Dedifferentiated amniotic fluid mesenchymal stem cell (primary cell): Measurements from ENCODE around the gene GPC4.
"Not testable (repeated sequence)": the region's sequence is repeated elsewhere in the genome, so short reads cannot be mapped to it uniquely, and the experiment has no call there.

Experiments used
- DNase-seq: peaks from one replicate; pipeline ENCODE4 v3.0.0-alpha.2; 2016; ENCODE audit errors: extremely low spot score

The GPC4 gene

DNA sequence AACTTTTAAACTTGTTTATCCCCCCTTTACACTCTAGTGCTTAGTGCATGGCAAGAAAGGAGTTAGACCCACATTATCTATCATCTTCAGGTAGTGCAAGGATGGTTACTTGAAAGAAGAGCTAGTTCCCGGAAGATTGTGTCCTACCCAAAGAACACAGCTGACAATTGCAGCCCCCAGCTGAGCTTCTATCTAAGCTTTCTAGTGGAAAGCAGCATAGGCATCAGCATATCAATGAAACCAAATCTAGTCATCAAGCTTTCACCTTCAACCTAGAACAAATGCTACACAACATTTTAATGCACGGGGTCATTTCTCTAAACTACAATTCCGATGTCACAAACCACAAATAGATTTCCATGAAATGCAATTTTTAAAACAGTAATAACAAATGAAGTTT lies 108.2 kb downstream of the GPC4 start:
- no peak for DNase-seq

- DNase-seq: no peak
Observed at GRCh38 chrX:133306316-133306715, 109.0 kb downstream of the GPC4 start.

- no peak for DNase-seq
Observed at GRCh38 chrX:133305348-133305747, 109.9 kb downstream of the GPC4 start.

GRCh38 chrX:133302775-133303445 lies 112.4 kb downstream of the GPC4 start:
- no peak for DNase-seq

- DNase-seq: no peak
Observed at GRCh38 chrX:133300591-133300990, 114.7 kb downstream of the GPC4 start.

GRCh38 chrX:133297284-133297683 lies 118.0 kb downstream of the GPC4 start:
- DNase-seq: no peak

DNA sequence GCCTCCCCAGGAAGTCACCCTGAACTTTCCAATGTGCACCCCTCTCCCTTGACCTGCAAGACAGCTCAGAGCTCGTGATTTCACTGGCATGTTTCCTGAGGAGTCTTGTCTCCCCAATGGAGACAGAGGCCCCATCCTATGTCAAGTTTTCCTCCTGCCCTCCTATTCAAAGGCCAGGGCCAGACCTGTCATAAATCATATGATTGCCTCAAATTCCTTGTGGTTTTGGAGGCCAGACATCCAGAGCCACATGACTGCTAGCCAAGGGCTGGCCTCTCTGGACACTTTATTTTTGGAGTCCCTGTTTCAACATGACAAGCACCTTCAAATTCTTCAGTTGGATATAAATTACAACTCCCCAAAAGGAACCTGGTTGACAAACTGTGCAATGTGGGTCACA lies 121.2 kb downstream of the GPC4 start:
- no peak for DNase-seq

- no peak for DNase-seq
Observed at GRCh38 chrX:133290076-133290475, 125.2 kb downstream of the GPC4 start.

GRCh38 chrX:133287860-133288259 lies 127.4 kb downstream of the GPC4 start:
- no peak for DNase-seq

GRCh38 chrX:133285341-133285740 lies 129.9 kb downstream of the GPC4 start:
- no peak for DNase-seq

DNA sequence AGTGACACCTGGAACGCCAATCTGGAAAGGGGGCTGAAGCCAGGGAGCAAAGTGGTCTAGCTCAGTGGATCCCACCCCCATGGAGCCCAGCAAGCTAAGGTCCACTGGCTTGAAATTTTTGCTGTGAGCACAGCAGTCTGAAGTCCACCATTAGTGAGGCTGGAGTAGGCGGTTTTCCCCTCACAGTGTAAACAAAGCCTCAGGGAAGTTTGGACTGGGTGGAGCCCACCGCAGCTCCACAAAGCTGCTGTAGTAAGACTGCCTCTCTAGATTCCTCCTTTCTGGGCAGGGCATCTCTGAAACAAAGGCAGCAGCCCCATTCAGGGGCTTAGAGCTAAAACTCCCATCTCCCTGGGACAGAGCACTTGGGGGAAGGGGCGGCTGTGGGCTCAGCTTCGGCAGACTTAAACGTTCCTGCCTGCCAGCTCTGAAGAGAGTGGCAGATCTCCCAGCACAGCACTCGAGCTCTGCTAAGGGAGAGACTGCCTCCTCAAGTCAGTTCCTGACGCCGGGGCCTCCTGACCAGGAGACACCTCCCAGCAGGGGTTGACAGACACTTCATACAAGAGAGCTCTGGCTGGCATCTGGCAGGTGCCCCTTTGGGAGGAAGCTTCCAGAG lies 136.1 kb downstream of the GPC4 start:
- DNase-seq: not testable (repeated sequence)

DNA sequence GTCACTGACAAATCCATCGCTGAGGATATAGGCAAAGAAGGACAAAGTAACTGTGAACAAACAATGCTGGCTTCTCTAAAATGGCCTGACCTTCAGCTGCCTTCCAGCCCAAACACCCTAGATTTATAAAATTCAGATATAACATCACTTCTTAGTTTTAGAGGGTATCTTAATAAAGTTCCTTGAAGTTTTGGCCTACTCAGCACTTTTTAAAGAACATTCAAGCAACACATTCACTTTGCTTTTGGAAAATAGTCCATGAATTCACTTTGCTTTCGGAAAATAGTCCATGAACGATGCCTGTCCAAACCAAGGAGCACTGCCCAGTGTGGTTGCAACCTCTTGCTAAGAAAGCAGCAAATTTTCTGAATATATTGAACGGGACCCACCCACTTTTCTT lies 142.1 kb downstream of the GPC4 start:
- no peak for DNase-seq

DNA sequence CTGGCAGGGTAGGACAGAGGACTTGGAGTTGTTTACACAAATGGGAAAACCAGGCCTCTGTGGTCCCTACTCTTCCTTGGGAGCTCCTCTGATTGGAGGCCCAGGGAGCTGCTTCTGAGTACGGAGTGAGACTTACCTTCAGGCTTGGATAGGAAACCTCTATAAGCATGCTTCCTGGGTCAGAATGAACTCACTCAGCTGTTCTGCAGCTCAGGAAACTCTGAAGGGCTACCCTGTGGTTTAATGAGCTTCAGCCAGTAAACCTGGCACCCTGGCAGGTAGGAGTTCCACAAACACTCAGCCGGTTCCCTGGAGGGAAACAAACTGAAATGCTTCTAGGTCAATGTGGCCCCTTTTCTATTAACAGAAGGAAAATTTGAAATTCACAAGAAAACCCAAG lies 146.1 kb downstream of the GPC4 start:
- DNase-seq: no peak

DNA sequence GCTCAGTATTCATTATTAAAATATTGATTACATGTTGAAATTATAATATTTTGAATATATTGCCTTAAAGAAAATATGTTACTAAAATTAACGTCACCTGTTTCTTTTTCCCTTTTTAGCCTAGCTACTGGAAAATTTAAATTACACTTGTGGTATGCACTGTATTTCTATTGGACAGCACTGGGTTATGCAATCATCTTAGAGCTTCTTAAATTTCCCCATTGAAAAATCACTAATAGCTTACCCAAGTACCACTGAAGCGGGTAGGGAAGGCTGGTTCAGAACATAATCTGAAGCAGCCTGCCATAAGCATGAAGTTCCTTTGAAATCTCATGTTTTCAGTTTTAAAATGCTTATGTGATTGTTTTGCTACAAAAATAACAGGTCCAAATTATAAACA lies 147.7 kb downstream of the GPC4 start:
- no peak for DNase-seq

DNA sequence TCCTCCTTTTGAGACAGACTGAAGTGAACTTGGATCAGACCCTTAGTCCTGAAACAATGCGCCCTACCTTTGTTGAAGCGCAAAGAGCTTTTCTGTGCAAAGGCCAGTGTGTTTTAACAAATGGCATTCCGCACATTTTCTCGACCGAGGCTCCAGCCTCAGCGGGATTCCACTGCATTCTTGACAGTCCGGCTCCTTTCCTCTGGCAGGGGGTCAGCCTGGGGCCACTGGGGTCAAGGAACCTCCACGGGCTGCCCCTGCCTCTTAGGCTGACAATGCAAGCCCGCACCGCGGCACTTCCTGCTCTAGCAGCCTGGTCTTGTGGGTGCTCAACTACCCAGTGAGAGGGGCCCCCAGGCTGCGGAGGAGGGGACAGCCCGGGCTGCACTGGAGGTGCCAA lies 150.0 kb downstream of the GPC4 start:
- no peak for DNase-seq

- DNase-seq: peak; percentile 38
Observed at GRCh38 chrX:133258481-133258880, 156.8 kb downstream of the GPC4 start.

- no peak for DNase-seq
Observed at GRCh38 chrX:133254666-133255065, 160.6 kb downstream of the GPC4 start.

DNA sequence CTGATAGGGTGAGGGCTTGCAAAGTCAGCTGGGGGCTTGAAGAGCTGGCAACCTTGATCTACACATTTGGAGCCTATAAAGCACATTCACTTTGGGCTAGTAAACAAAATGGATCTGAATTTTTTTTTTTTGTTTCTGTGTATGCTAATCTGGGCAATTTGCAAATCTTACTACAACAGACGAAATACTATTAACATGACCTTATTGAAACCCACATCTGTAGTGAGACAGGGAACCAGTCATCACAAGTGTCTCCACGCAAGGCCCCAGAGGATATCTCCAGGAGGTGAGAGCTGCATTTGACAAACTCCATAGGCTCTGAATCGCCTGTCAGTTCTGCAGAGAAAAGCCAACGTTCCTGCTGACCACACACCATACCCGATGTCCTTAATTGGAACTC lies 164.1 kb downstream of the GPC4 start:
- DNase-seq: no peak

DNA sequence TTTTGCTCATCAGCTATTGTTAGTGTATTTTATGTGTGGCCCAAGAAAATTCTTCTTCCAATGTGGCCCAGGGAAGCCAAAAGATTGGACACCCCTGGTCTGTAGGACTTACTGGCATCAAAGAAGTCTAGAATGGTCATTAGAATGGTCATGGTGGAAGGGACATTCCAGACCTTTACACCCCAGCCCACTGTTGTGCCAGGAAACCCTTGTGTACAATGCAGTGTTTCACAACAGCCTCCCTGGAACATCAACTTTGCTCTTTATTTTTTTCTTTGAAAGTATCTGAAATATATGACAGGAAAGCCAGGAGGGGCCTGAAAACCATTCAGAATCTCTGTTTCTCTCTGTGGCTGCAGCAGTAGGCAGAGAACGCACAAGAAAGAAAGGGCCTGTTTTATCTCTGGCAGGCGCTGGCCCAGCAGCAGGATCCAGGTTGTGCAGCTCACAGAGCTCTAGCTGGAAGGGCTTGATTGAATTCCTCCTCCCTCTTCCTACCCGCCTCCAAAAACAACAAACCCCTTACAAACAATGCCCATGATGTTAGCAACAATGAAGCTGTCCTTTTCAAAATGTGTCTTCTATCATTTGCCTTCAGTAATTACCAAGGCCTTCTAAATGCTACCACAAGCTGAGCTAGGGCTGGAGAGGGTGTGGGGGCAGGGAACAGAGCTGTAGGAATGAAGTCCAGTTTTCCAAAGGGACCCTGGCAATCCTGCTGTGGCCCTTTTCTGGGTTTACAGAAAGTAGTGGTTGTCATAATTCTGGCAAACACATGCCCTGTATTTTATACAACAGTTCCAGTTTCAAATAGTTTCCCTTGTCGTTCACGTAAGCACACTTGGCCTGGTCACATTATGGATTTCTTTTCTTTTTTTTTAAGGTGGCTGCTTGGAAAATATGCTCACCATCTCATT lies 164.8 kb downstream of the GPC4 start:
- no peak for DNase-seq
